ENCODE data around the gene TPGS1.

Gene TPGS1

GRCh38 chr19:538641-539428 is 31.5 kb downstream of the TPGS1 start:
- no peak for DNase-seq (ENCODE audit: low read depth in 1 of 2, low spot score in 1 of 2)

DNA sequence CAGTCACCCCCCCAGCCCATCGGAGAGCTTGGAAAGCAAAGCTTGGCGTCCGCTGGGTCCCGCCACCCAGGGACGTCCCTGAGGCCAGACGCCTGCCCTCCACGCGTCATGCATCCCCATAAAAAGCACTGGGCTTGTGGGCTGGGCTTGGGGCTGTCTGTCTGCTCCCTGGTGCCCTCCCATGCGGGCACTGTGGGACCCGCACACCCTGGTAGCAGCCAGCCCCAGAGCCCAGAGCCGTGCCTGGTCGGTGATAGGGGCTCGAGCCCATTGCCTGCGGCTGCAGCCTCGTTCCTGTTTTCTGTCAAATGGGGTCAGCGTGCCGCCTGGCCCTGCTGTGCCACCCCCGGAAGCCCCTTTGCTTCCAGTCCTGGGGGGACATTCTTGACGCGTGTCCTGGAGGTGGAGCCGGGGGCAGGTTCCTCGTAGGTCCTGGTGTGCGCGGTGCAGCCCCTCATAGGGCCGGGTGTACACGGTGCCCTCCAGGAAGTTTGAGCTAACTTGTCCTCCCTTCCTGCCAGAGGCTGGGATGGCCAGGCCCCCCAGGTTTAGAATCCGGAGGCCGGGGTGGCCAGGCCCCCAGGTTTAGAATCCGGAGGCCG is 32.2 kb downstream of the TPGS1 start:
- DNase-seq (ENCODE audit: low read depth in 1 of 2, low spot score in 1 of 2) = no peak

- DNase-seq (ENCODE audit: low read depth in 1 of 2, low spot score in 1 of 2) = no peak
Measured at GRCh38 chr19:540867-541637, 33.8 kb downstream of the TPGS1 start.

- no peak for DNase-seq (ENCODE audit: low read depth in 1 of 2, low spot score in 1 of 2)
Measured at GRCh38 chr19:541699-542098, 34.4 kb downstream of the TPGS1 start.

DNA sequence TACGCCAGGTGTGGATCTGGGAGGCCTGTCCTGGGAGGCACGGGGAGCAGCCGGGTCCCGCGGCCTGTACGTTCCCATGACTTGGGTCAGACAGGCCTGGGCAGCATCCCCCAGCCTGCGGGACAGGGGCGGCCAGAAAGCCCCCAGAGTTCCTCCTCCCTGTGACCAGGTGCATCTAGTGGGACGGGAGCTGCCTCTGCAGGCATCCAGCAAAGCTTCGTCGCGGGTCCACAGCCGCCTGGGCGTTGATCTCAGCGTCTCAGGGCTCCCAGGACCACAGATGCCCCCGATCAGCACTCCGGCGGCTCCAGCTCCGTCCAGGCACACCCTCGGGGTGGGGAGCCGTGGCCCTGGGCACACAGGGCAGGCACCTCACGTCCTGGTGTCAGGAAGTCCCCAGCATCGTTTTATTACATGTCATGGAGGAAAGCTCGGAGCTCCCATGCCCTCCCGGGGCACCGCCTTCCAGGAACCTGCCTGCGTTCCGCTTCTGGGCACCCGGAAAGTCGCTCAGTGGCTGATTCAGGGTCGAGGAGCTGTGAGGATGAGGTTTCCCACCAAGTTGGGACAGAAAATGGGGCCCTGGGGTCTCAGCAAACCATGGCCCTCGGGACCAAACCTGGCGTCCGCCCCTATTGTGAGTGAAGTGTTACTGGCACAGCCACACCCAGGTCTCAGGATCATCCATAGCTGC is 35.0 kb downstream of the TPGS1 start:
- DNase-seq (ENCODE audit: low read depth in 1 of 2, low spot score in 1 of 2) = no peak

DNA sequence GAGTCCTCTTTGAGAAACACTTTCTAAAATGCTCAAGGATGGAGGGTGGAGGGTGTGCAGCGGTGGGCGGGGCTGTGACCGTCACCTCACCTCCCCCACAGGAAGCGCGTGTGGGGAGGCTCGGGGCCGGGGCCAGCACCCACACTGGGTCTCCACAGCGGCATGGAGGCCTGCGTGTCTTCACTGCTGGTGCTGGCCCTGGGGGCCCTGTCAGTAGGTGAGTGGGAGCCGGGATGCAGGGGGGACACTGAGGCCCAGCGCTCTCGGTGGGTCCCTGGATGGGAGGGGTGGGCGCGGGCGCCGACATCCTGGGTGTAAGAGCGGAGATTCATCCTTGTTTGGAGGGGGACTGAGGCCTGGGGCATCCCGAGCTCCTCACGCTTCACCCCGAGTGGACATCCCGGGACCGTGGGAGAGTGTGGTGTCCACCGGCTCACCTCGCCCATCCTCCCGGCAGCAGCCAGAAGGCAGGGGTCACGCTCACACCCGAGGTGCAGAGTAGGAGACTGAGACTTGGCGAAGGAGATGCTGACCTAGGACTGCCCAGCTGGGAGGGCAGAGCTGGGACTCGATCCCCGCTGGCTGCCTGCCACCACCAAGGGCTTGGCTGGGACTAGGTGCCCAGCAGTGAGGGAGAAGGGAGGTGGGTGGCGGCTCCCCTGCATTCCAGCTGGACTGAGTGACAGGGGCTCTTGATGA is 36.8 kb downstream of the TPGS1 start, which contains the start of gene GZMM:
Gene GZMM (plus strand): TSS at position 144 of the 699 bp plus-strand sequence. CDS start 19 bp downstream, at position 163.
- DNase-seq (ENCODE audit: low read depth in 1 of 2, low spot score in 1 of 2) = peak; percentile 54

GRCh38 chr19:547117-547516 is 39.8 kb downstream of the TPGS1 start:
- no peak for DNase-seq (ENCODE audit: low read depth in 1 of 2, low spot score in 1 of 2)

DNA sequence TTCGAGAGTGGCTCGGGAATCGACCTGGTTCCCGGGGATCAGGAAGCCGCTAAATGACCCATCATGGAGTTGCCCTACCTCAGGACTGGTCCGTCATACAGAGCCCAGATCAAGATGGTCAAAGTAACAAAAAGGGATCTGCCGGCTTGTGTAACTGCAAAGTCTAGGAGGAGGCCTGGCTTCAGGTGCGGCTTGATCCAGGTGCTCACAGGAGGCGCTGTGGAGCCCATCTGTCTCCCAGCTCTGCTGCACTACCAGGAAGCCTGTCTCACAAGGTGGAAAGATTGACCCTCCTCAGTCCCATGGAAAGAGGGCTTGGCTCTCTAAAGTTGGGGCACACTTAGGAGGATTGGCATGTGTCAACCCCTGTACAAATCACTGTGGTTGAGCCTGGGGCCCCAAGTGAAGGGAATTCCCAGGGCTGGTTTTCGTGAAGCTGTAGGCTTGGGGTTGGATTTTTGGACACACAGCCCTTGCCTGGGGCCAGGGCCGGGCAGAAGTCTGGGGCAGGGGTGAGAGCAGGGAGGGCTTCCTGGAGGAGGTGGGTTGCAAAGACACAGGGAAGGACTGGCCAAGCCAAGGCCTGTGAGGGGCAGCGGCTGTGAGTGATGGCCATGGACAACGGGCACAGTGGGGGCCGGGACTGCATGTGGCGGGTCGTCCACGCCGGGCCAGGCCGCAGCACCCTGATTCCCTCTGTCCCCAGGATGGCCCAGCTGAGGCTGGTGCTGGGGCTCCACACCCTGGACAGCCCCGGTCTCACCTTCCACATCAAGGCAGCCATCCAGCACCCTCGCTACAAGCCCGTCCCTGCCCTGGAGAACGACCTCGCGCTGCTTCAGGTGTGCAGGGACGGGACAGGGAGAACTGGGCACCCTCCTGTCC is 40.8 kb downstream of the TPGS1 start:
- no peak for DNase-seq (ENCODE audit: low read depth in 1 of 2, low spot score in 1 of 2)

DNA sequence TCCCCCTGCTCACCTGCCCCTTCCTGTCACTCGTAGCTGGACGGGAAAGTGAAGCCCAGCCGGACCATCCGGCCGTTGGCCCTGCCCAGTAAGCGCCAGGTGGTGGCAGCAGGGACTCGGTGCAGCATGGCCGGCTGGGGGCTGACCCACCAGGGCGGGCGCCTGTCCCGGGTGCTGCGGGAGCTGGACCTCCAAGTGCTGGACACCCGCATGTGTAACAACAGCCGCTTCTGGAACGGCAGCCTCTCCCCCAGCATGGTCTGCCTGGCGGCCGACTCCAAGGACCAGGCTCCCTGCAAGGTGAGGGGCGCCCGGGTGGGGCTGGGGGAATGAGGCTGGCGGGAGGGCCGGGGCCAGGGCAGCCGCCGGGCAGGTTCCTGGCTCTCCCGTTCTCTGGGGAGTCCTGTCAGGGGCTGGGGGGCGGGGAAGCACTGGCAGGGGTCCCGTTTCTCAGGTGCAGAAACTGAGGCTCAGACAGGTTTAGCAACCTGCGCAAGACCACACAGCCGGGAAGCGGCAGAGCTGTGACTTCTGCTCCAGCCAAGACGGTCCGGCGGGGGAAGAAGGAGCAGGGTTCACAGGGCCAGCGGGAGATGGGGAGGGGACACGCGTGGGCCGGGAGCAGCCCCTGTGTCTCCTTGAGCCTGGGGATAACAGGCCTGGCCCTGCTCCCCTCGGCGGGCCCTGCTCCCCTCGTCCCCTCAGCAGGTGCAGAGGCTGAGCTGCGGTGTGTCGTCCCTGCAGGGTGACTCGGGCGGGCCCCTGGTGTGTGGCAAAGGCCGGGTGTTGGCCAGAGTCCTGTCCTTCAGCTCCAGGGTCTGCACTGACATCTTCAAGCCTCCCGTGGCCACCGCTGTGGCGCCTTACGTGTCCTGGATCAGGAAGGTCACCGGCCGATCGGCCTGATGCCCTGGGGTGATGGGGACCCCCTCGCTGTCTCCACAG is 41.9 kb downstream of the TPGS1 start:
- DNase-seq (ENCODE audit: low read depth in 1 of 2, low spot score in 1 of 2) = no peak

- no peak for DNase-seq (ENCODE audit: low read depth in 1 of 2, low spot score in 1 of 2)
Measured at GRCh38 chr19:554817-555216, 47.5 kb downstream of the TPGS1 start.

- no peak for DNase-seq (ENCODE audit: low read depth in 1 of 2, low spot score in 1 of 2)
Measured at GRCh38 chr19:555474-555808, 48.1 kb downstream of the TPGS1 start.

- no peak for DNase-seq (ENCODE audit: low read depth in 1 of 2, low spot score in 1 of 2)
Measured at GRCh38 chr19:556611-557382, 49.5 kb downstream of the TPGS1 start.

DNA sequence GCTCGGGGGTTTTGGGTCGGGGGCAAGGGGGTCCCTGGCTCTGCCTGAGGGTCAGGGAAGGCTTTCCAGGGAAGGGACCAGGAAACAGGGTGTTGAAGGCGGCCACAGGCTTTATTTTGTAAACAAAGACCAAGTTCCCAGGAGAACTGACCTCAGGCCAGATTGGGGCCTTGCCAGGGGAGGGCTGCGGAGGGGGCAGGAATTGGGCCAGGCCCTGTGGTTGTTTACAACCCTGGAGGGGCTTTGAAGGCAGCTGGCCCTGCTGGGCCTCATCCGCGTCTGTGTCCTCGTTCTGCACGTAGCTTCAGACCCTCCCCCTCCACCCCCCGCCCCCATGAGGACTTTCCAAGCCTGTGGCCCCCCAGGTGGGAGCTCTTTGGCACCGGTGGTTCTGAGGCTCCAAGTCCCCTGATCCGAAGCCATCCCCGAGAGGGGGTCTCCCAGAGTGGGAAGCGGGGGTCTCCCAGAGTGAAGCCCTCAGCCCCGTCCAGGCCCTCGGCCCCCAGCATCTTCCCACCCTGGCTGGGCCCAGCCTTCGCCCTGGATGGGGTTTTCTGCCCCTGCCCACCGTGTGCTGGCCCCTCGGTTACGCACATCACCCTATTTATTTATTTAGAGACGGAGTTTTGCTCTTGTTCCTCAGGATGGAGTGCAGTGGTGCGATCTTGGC is 51.6 kb downstream of the TPGS1 start:
- no peak for DNase-seq (ENCODE audit: low read depth in 1 of 2, low spot score in 1 of 2)

DNA sequence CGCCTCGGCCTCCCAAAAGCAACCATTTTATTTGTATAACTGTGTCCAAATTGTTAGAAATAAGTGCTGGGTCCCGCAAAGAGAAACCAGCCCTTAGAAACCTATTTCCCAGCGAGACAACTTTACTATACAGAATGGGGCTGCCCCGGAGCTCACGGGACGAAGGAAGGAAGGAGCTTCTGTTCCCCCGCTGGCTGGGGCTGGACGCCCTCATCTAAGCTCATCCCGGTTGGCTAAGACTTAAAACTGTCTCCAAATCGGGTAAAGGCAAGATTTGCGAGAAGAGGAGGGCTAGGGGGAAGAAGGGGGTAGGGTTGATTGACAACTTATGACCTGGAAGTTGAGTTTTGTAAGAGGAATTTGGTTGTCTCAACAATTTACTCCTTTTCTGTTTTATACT is 52.8 kb downstream of the TPGS1 start:
- no peak for DNase-seq (ENCODE audit: low read depth in 1 of 2, low spot score in 1 of 2)

DNA sequence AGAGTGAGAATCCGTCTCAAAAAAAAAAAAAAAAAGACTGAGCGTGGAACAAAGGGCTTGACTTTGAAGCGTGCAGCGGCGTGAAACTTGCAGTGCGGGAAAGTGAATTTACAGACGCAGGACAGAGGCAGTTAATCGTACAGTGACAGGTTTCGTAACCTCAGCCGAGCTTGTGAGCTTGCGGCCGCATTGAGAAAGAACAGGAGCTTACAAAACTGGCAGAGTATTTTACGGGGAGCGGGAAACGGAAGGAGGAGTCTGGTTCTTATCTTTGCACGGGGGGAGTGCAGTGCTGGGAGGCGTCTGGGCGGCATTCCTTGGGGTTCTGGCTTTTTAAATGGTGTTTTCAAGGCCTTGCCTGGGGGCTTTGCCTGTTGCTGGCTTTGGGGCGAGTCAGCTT is 59.1 kb downstream of the TPGS1 start:
- DNase-seq (ENCODE audit: low read depth in 1 of 2, low spot score in 1 of 2) = no peak

- DNase-seq (ENCODE audit: low read depth in 1 of 2, low spot score in 1 of 2) = no peak
Measured at GRCh38 chr19:566844-567243, 59.5 kb downstream of the TPGS1 start.

DNA sequence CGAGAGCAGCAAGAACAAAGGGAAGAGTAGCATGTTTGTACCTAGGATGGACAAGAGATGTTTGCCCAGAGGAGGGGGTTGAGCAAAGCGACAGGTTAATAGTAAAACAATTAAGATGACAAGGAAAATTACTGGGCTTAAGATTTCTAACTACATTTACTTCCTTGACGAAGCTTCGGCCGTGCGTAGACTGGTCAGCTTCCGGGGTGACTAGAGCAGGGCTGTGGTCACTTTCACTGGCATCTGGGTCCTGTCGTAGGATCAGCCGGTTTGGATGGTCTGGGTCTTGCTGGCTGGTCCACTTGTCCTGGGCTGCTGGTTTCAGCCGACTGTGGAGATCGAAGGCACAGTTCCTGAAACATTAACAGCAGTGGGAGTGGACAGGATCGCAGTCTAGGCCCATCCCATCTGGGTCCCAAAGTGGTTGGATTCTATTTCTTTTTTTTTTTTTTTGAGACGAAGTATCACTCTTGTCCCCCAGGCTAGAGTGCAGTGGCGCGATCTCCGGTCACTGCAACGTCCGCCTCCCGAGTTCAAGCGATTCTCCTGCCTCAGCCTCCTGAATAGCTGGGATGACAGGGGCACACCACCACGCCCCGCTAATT is 60.1 kb downstream of the TPGS1 start:
- DNase-seq (ENCODE audit: low read depth in 1 of 2, low spot score in 1 of 2) = no peak

Measured in stimulated activated CD4-positive, alpha-beta T cell treated with anti-CD3 and anti-CD28 coated beads, Interleukin-15, amount 100 ng/mL, for 1 hour (primary cell).